Testis (tissue), 2 donors: ENCODE data around the gene DDX24.

Source experiments
- POLR2A ChIP-seq: fragments of 450-650 bp; IDR thresholded peaks from one replicate; pipeline ENCODE4 v1.6.1; 2017; ENCODE audit warnings: antibody characterized with exemption, mild to moderate bottlenecking, moderate library complexity
- TF ChIP-seq, protein P1 (sequence below), 3 experiments: fragments of 450-650 bp in 2 of 3; fragments of 200-600 bp in 1 of 3; sonication (generic) in 1 of 3; IDR thresholded peaks; one replicate each; pipeline ENCODE4 v1.5.1; 2016 to 2019; ENCODE audit warnings: antibody characterized with exemption in 3 of 3, mild to moderate bottlenecking in 2 of 3, moderate library complexity in 1 of 3

DNA sequence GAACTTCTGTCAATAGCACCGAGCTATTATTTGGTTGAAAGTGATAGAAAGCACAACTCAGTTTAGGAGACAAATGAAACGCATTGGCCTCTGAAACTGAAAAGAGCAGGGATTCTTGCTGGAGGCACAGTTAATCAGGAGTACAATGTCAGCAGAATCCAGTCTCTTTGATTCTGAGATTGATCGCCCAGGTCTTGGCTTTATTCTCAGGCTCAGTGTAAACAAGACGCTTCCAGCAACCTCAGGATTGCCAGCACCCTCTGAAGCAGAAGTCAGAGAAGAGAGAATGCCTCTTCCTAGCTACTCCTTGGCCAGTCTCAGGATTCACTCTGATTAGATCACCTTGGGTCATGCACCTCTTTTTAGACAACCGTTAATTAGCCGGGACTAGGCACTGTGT lies 66.6 kb downstream of the DDX24 start:
- TF ChIP-seq, protein P1, sequence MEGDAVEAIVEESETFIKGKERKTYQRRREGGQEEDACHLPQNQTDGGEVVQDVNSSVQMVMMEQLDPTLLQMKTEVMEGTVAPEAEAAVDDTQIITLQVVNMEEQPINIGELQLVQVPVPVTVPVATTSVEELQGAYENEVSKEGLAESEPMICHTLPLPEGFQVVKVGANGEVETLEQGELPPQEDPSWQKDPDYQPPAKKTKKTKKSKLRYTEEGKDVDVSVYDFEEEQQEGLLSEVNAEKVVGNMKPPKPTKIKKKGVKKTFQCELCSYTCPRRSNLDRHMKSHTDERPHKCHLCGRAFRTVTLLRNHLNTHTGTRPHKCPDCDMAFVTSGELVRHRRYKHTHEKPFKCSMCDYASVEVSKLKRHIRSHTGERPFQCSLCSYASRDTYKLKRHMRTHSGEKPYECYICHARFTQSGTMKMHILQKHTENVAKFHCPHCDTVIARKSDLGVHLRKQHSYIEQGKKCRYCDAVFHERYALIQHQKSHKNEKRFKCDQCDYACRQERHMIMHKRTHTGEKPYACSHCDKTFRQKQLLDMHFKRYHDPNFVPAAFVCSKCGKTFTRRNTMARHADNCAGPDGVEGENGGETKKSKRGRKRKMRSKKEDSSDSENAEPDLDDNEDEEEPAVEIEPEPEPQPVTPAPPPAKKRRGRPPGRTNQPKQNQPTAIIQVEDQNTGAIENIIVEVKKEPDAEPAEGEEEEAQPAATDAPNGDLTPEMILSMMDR (IDR thresholded peaks at IDR 0.05), result no peak
- TF ChIP-seq POLR2A, result no peak
